Brain microvascular endothelial cell (primary cell): ENCODE data around the gene KLRF2.
A peak's percentile ranks its signal among the peaks of the same experiment; 100 is the strongest.

ENCODE experiments used
- DNase-seq: peaks from one replicate; pipeline ENCODE4 v3.0.0-alpha.2; 2020
- H3K27ac ChIP-seq: fragments of 250-450 bp; sonication (Bioruptor Pico); 2 replicates; pipeline ENCODE4 v1.5.1; 2020; ENCODE audit warnings: mild to moderate bottlenecking, moderate library complexity
- H3K27me3 ChIP-seq: fragments of 250-450 bp; sonication (Bioruptor Pico); replicated peaks from 2 replicates; pipeline ENCODE4 v1.5.1; 2020; ENCODE audit warnings: mild to moderate bottlenecking
- H3K36me3 ChIP-seq: fragments of 250-450 bp; sonication (Bioruptor Pico); replicated peaks from 2 replicates; pipeline ENCODE4 v1.5.1; 2020; ENCODE audit warnings: mild to moderate bottlenecking
- H3K4me3 ChIP-seq: 2 replicates; pipeline ENCODE4 v1.5.1; 2011; ENCODE audit warnings: low read depth, mild to moderate bottlenecking, control low read depth, low read length, moderate library complexity
- in situ Hi-C: cut with HindIII; loops from 2 replicates; pipeline ENCODE4 v1.10.0; 2017; ENCODE audit warnings: low sequenced_read_pairs, low pct_ligation_motif_present
- TF ChIP-seq, protein P1 (sequence below): IDR thresholded peaks from 2 replicates; pipeline ENCODE4 v1.5.1; 2011; ENCODE audit warnings: low read depth, mild to moderate bottlenecking, moderate library complexity, low read length, control low read depth, inconsistent platforms; ENCODE audit errors: missing control alignments

The KLRF2 gene

DNA sequence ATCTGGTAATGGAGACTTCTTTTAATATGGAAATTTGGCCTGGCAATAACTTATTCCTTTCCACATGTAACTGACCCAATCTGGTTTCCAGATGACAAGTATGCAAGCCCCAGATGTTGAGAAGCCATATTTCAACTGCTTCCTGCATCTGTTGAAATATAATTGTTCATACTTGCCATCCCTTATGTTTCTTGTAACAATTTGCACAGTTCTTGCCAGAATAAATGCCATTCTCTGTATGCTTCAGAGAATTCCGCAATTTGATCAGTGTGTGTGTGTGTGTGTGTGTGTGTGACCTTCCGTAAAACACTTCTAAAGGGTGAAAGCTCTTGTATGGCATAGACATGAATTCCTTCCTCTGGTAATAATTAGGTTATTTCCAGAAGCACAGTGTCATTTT lies 52.7 kb downstream of the KLRF2 start:
- no peak for DNase-seq
- TF ChIP-seq, protein P1, sequence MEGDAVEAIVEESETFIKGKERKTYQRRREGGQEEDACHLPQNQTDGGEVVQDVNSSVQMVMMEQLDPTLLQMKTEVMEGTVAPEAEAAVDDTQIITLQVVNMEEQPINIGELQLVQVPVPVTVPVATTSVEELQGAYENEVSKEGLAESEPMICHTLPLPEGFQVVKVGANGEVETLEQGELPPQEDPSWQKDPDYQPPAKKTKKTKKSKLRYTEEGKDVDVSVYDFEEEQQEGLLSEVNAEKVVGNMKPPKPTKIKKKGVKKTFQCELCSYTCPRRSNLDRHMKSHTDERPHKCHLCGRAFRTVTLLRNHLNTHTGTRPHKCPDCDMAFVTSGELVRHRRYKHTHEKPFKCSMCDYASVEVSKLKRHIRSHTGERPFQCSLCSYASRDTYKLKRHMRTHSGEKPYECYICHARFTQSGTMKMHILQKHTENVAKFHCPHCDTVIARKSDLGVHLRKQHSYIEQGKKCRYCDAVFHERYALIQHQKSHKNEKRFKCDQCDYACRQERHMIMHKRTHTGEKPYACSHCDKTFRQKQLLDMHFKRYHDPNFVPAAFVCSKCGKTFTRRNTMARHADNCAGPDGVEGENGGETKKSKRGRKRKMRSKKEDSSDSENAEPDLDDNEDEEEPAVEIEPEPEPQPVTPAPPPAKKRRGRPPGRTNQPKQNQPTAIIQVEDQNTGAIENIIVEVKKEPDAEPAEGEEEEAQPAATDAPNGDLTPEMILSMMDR = no peak
- H3K4me3 ChIP-seq = no peak overlapping the region
- H3K36me3 ChIP-seq = no peaks in the 10 kb centered on the region
- no peak overlapping the region for H3K27ac ChIP-seq
- H3K27me3 ChIP-seq = no peaks in the 10 kb centered on the region
- in situ Hi-C loops = no loop called here

DNA sequence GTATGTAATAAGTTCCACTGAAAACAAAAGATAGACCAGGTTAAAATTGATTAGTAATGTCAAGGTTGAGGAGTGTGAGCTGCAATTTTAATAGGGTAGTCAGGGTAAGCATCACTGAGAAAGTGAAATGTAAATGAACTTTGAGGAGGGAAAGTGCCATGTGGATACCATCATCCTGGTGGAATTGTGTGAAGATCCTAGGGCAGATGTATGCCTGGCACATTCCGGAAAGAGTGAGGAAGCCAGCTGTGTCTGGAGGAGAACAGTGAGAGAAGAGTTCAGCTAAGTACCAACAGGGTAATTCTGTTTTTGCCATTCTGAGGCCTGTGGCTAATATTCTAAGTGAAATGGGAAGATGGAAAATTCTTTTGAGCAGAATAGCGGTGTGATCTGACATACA lies 53.7 kb downstream of the KLRF2 start:
- TF ChIP-seq, protein P1 = no peak
- in situ Hi-C loops = no loop called here
- no peak overlapping the region for H3K4me3 ChIP-seq
- H3K27me3 ChIP-seq = no peaks in the 10 kb centered on the region
- no peak overlapping the region for H3K27ac ChIP-seq
- no peaks in the 10 kb centered on the region for H3K36me3 ChIP-seq
- DNase-seq = no peak

DNA sequence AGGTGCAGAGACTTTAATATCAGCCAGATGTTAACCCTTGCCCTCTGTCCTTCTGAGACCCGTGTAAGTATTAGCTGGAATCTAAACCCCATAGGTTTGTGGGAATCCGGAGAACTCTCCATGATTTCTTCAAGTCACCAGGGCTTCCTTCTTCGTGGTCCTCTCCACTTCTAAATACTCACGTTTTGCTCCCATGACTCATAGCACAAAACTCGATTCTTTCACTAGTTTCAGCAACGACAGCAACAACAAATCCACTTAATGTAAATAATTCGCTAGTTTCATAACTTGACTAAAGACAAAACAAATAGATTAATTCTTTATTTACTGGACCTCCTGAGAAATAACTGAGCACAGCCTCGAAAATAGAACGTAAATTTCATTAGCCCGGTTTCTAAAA lies 55.3 kb downstream of the KLRF2 start:
- Histone ChIP-seq H3K4me3 (no peak overlapping the region), H3K36me3 (no peaks in the 10 kb centered on the region), H3K27me3 (no peaks in the 10 kb centered on the region), H3K27ac (no peak overlapping the region)
- in situ Hi-C loops = no loop called here
- no peak for DNase-seq
- TF ChIP-seq, protein P1 = no peak

DNA sequence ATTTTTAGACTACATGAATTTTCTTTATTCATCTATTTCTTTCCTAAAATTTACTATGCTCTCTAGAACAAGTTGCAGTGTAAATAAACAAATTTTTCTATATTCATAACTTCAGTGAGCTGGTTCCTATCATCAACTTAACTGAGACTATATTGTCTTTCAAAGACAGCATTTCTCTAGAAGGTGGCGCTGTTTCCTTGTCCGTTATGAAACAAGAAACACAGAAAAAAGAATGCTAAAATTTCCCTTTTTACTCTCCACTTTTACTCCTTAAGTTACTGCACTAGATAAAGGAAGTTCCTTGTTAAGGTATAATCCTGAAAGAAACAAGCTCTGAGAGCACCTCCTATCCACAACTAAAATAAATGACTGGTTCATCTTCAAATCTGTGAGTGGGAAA lies 59.1 kb downstream of the KLRF2 start:
- Histone ChIP-seq H3K27ac (no peak overlapping the region), H3K27me3 (no peaks in the 10 kb centered on the region), H3K4me3 (no peak overlapping the region), H3K36me3 (no peaks in the 10 kb centered on the region)
- no peak for DNase-seq
- TF ChIP-seq, protein P1 = peak; percentile 44
- in situ Hi-C loops = no loop called here

DNA sequence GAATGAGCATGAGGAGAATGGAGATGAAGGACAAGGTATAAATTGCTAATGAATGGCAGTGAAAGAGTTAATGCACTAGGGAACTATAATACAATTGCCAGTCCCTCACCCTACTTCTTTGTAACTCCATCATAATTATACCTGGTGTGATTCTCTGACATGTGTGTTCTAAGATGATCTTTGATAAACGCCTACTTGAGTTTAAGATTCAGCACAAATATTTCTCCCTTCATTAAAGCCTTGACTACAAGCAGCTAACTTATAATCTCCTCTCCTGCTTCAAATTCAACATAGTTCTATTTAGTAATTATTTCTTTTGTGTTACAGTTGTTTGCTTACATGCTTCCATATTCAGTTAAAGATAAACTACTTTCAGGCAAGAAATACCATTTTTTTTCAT lies 60.5 kb downstream of the KLRF2 start:
- Histone ChIP-seq H3K4me3 (no peak overlapping the region), H3K36me3 (no peaks in the 10 kb centered on the region), H3K27me3 (no peaks in the 10 kb centered on the region), H3K27ac (no peak overlapping the region)
- no peak for DNase-seq
- TF ChIP-seq, protein P1 = no peak
- in situ Hi-C loops = no loop called here

DNA sequence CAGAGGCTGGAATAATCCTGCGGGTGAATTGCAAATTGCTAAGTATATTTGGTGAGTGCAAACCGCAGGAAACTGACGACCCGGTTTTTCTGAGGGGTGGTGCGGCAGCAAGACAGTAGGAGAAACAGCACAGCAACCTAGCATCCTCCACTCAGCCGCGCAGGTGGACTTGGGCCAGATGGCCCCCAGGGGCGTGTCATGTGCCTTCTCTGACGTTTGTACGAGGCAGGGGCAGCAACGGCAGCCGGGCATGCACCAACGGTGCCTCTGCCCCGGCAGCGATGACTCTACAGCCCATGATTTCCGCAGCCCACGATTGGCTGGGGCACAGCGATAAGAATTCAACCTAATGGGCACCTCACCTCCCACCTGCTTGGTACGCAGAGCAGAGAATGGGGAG lies 62.0 kb downstream of the KLRF2 start:
- in situ Hi-C loops = no loop called here
- no peak for DNase-seq
- TF ChIP-seq, protein P1 = no peak
- H3K36me3 ChIP-seq = no peaks in the 10 kb centered on the region
- H3K4me3 ChIP-seq = no peak overlapping the region
- no peak overlapping the region for H3K27ac ChIP-seq
- no peaks in the 10 kb centered on the region for H3K27me3 ChIP-seq
